ENCODE results near the gene NDUFAF2.
"Not testable (repeated sequence)": the region's sequence is repeated elsewhere in the genome, so short reads cannot be mapped to it uniquely, and the experiment has no call there.

NDUFAF2 gene

GRCh38 chr5:61184708-61185107 is 239.7 kb downstream of the NDUFAF2 start:
- DNase-seq: no peak

- no peak for DNase-seq
Observed at GRCh38 chr5:61186634-61187033, 241.6 kb downstream of the NDUFAF2 start.

DNA sequence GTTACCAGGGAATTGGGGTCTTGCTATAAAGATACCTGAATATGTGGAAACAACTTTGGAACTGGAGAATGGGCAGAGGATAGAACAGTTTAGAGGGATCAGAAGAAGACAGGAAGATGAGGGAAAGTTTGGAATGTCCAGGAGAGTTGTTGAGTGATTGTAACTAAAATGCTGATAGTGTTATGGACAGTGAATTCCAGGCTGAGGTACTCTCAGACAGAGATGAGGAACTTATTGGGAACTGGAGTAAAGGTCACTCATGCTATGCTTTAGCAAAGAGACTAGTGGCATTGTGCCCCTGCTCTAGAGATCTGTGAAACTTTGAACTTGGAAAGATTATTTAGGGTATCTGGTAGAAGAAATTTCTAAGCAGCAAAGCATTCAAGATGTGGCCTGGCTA is 242.3 kb downstream of the NDUFAF2 start:
- DNase-seq: not testable (repeated sequence)

- not testable (repeated sequence) for DNase-seq
Observed at GRCh38 chr5:61187826-61188225, 242.8 kb downstream of the NDUFAF2 start.

- DNase-seq: no peak
Observed at GRCh38 chr5:61198606-61199005, 253.6 kb downstream of the NDUFAF2 start.

DNA sequence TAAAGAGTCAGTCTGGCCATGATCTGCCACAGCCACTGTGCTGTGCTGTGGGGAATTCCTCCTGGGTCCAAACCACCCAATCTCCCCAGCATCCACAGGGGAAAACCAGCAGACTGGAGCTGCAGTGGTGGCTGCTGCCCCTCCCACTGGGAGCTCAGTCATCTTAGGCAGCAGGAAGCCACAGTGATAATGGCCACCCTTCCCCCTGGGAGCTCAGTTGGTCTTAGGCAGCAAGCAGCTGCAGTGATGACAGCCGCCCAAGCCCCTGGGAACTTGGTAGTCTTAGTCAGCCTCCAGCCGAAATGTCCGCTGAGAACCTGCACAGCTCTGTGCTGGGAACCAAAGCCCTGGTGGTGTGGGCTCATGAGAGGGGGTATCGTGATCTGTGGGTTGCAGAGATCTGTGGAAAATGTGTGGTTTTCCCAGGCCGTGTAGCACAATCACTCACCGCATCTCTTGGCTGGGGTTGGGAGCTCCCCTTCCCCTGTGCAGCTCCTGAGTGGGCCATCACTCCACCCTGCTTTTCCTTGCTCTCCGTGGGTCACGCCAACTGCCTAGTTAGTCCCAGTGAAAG is 255.7 kb downstream of the NDUFAF2 start:
- DNase-seq: no peak

DNA sequence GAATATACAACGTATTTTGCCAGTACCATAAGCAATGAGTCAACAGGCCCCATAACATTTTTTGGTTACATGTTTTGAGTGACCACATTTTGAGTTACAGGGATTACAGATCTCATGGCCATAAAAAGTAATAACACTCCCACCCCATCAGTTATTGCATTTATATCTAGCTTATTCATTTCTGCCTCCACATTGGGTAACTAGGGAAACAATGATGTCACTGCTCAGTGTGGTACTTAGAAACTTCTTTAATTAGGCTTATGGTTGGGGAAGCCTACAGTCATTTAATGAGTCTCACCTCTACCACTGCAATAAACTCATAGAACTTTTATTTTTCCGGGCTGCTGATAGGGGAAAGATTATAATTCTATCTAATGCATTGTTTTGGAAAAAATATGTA is 257.2 kb downstream of the NDUFAF2 start:
- no peak for DNase-seq

Data from stimulated activated CD4-positive, alpha-beta T cell treated with anti-CD3 and anti-CD28 coated beads, Interleukin-2, amount 100 ng/mL, for 48 hours (primary cell).